LHCN-M2 (cell line): Measurements from ENCODE around the gene TPD52L1. TPM values are rescaled to one million over a fixed set of nuclear protein-coding genes. Genes with fewer than 3 reads are reported as not detected.

Experiments used
- DNase-seq: peaks from one replicate; pipeline ENCODE4 v3.0.0-alpha.2; 2012; ENCODE audit warnings: low read depth
- total RNA-seq: library from RNA; depleted of rRNA; stranded (reverse); fragments of >200 nt; gene quantifications from 2 replicates; pipeline ENCODE4 v1.2.3, GENCODE V29; 2014

The TPD52L1 gene
- total RNA-seq, 1 experiment from 2014 or later: 1.5 TPM

- peak; percentile 44 for DNase-seq
These were observed 83.2 kb downstream of the TPD52L1 start for GRCh38 chr6:125236536-125237327.

- DNase-seq: no peak
These were observed 84.2 kb downstream of the TPD52L1 start for GRCh38 chr6:125237764-125238163.

GRCh38 chr6:125245109-125245508, 91.5 kb downstream of the TPD52L1 start:
- no peak for DNase-seq

- DNase-seq: no peak
These were observed 92.1 kb downstream of the TPD52L1 start for GRCh38 chr6:125245523-125246264.

DNA sequence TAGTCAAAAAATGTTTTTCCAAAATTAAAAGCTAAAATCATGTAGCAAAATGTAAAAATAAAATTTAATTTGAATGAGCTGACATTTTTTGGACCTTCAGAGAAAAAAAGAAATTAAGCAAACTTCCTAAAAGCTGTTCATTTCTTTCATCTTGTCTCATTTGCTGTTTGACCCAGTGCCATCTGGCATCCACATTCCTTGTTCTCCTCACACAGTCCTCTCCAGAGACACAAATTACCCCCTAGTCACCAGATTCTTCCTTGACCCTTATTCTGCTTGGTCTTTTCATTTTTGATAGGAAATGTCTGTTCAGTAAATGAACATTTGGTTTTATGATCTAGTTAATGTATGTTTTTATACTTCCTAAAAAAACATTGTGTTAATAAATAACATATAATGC, 93.0 kb downstream of the TPD52L1 start:
- DNase-seq: no peak

GRCh38 chr6:125248136-125248535, 94.6 kb downstream of the TPD52L1 start:
- no peak for DNase-seq

- no peak for DNase-seq
These were observed 96.9 kb downstream of the TPD52L1 start for GRCh38 chr6:125250511-125250910.

DNA sequence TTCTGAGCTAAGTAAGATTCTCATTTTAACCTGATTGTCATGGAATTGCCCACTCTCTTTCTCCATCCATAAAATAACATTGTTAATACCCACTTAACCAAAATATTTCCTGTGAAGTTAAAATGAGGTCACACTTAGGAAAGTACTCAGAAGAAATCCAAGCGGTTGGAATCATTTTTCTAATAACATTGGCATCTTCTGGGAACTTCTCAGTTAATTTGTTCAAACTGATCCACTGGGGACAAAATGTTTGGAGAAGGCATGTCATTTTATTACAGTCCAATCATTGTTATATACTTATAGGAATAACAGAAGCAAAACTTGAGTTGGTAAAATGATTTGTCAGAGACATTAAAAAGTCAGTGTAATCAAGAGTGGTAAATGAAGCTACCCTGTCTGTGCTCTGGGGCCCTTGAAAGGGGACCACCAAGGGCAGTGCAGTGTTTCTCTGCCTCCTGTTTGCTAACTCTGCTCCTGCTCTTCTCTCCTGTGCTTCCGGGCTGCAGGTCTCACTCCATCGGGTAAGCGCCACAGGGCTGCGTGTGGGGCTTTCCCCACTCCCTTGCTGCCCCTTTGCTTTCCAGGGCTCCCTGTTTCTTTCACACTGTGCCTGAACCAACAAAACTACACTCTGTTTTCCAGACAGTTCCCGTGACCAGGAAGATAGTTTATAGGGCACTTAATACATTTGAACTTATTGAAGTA, 98.1 kb downstream of the TPD52L1 start:
- peak; percentile 24 for DNase-seq

GRCh38 chr6:125252891-125253290, 99.3 kb downstream of the TPD52L1 start:
- DNase-seq: peak; percentile 81

DNA sequence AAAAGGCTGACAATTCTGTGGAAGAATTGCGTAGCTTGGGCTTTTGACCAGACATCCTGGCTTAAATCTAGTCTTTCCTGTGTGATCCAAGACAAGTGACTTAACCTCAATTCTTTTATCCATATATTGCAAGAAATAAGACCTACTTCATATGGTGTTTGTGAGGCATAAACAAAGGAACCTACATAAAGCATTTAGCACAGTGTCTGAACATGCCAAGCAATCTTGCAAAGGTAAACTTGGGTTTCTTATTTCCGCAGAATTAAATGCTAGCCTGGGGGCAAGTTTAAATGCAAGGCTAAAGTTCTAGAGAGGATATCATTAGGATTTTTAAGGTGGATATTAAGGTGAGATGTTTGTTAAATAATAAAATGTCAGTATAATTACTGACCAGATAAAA, 100.3 kb downstream of the TPD52L1 start:
- no peak for DNase-seq

DNA sequence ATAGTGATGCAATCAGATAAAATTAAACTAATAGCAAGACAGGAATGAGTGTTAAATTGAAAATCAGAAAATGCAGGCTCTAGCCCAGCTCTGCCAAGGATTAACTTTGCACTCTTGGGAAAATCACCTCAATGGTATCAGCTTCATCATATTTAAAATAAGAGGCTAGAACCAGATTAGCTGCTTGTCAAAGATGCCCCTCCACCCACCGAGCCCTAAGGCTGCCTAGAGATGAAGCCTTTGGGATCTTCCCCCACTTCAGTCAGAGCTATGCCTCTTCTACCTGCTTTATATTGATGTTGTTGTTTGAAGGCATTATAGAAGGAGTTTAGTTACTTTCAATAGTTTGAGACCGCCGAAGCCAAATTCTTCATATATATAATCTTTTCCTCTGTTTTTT, 100.7 kb downstream of the TPD52L1 start:
- DNase-seq: no peak

- peak; percentile 32 for DNase-seq
These were observed 101.6 kb downstream of the TPD52L1 start for GRCh38 chr6:125255201-125255600.

GRCh38 chr6:125257351-125257750, 103.8 kb downstream of the TPD52L1 start:
- no peak for DNase-seq

GRCh38 chr6:125258651-125259353, 105.2 kb downstream of the TPD52L1 start:
- no peak for DNase-seq

DNA sequence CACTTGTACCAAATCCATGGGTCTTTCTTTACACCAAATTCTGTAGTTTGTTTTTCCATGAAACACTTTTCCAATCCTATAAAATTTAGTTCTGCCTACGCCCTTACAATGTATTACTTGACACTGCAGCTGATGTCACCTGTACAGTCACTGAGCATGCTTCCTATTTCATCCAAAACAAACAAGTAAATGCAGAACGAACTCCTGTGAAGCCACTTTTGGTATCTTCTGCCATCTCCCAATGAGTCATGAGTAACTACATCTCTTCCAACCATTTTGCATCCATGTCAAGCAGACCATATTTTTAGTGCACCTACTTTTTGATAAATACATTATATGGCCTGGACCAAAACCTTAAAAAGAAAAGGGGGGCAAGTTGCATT, 105.8 kb downstream of the TPD52L1 start:
- DNase-seq: no peak

GRCh38 chr6:125262016-125263013, 108.7 kb downstream of the TPD52L1 start:
- DNase-seq: peak; percentile 45

DNA sequence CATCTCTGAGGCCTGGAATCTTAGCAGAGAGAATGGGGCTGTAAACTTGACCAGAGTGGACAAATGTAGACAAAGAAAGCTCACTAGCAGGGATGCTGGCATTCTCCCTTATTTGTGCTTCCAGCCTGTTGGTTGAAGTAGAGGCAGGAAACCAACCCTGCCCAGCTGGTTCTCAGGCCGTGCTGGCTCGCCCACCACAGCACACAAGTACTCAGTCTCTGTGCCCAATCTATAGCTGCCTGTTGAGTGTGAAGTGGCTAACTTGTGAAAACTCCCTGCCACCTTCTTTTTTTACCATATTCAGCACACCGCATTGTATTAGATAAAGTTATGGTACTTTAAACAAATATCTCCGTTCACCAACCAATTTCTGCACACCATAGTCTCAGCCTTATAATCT, 110.9 kb downstream of the TPD52L1 start:
- no peak for DNase-seq

DNA sequence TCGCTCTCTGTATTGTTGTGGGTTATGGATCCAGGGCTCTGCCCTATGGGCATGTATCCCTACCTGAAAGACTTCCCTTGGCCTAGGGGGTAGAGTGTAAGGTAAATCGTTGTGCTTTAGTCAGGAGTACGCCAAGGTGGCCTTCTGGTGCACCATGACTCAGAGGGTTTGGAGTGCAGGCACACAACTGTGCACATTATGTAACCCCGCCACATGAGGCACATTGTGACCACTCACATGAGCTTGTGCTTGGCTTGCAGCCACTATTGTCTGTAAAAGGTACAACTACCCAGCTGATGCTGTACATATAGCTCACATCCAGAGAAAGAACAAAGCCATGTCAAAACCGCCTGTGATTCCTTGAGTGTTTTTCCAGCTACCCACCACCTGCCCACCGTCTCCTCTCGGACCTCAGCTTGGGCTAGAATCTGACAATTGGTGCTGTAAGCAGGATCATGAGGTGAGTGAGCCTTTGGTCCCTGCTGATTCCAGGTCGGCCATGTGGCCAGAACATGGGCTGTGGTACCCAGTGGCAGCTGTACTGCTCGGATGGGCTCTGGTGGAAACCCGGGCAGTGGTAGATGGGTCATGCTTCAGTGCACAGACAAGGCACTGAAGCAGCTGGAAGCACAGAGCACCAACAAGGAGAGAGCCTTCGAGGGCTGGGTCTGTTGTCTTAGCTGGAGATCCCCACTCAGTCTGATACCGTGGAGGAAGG, 114.4 kb downstream of the TPD52L1 start:
- DNase-seq: peak; percentile 27

DNA sequence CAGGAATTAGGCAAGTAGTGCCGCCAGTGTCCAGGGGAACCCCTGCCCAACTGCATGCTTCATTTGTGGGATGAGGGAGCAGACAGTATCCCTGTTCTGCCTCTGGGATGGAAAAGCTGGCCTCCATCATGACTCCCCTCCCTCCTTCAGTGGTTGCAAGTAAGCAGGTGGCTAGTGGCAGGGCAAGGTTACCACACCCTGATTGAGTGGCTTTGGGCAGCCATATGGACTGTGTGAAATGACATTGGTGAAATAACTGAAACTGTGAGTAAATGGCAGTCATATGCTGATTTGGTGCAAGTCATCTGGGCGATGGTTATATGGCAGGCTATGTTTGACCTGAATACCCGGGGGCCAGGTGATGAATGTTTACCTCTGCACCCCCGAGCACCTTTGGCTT, 115.2 kb downstream of the TPD52L1 start:
- DNase-seq: no peak
